A549 (cell line): ENCODE results near the gene SIAH3.

Source experiments
- CEBPB ChIP-seq, 2 experiments: fragments of >200 bp in 1 of 2; sonication (Bioruptor Twin) in 1 of 2; formaldehyde crosslinking in 1 of 2; IDR thresholded peaks; 2 replicates each; pipeline ENCODE4 v1.6.1; 2012 to 2016
- CTCF ChIP-seq: fragments of >200 bp; sonication (Bioruptor Twin); formaldehyde crosslinking; IDR thresholded peaks from 3 replicates; pipeline ENCODE4 v1.5.1; 2016
- ESRRA ChIP-seq: fragments of 150-350 bp; IDR thresholded peaks from 2 replicates; pipeline ENCODE4 v1.6.1; 2014; ENCODE audit warnings: mild to moderate bottlenecking, low read length, borderline replicate concordance
- MAX ChIP-seq: IDR thresholded peaks from 2 replicates; pipeline ENCODE4 v1.6.1; 2012
- MAZ ChIP-seq: fragments of 150-350 bp; IDR thresholded peaks from 2 replicates; pipeline ENCODE4 v1.6.1; 2014; ENCODE audit warnings: antibody characterized with exemption, low read depth, low read length, borderline replicate concordance
- MYC ChIP-seq: IDR thresholded peaks from 2 replicates; pipeline ENCODE4 v1.6.1; 2012; ENCODE audit warnings: mild to moderate bottlenecking, inconsistent platforms, low read length, improper control_type of control experiment, borderline replicate concordance
- REST ChIP-seq: fragments of 200-600 bp; sonication (generic); IDR thresholded peaks from 2 replicates; pipeline ENCODE4 v1.6.1; 2016; ENCODE audit warnings: antibody characterized with exemption, mild to moderate bottlenecking, moderate library complexity
- SMC3 ChIP-seq: fragments of >200 bp; sonication (Bioruptor Twin); formaldehyde crosslinking; IDR thresholded peaks from 3 replicates; pipeline ENCODE4 v1.6.1; 2018; ENCODE audit warnings: inconsistent platforms
- USF2 ChIP-seq: fragments of 450-650 bp; IDR thresholded peaks from 2 replicates; pipeline ENCODE4 v1.6.1; 2014; ENCODE audit warnings: antibody characterized with exemption
- ZC3H11A ChIP-seq: fragments of 450-650 bp; IDR thresholded peaks from 2 replicates; pipeline ENCODE4 v1.6.1; 2014; ENCODE audit warnings: antibody characterized with exemption, mild to moderate bottlenecking

GRCh38 chr13:45763419-45763818, 88.1 kb downstream of the SIAH3 start:
- TF ChIP-seq MAX (no peak), CTCF (no peak), REST (no peak), MAZ (no peak), ESRRA (no peak), SMC3 (no peak), USF2 (no peak), ZC3H11A (no peak), MYC (no peak), CEBPB (IDR thresholded peaks at IDR 0.05) (no peak)
